DND-41 (cell line): Measurements from ENCODE around the gene VSX2.

Source experiments
- ATAC-seq: fragments of 200-7000 bp; cut with Tn5 transposase; 3 replicates; pipeline ENCODE4 v1.9.1; 2021; ENCODE audit warnings: low read depth; ENCODE audit not compliant: insufficient read depth
- DNase-seq: peaks from one replicate; pipeline ENCODE4 v3.0.0-alpha.2; 2020
- H2AFZ ChIP-seq: 2 replicates; pipeline ENCODE4 v1.6.0; 2012; ENCODE audit warnings: low read depth, low read length
- H3K27ac ChIP-seq: 2 replicates; pipeline ENCODE4 v1.5.1; 2012; ENCODE audit warnings: low read length, inconsistent platforms
- H3K27me3 ChIP-seq: fragments of 200-600 bp; sonication (generic); 2 replicates; pipeline ENCODE4 v1.6.0; 2012; ENCODE audit warnings: low read length, mild to moderate bottlenecking, inconsistent platforms; ENCODE audit not compliant: insufficient read depth, poor library complexity
- H3K36me3 ChIP-seq: 2 replicates; pipeline ENCODE4 v1.5.1; 2012; ENCODE audit warnings: low read length, inconsistent platforms; ENCODE audit not compliant: insufficient read depth
- H3K4me1 ChIP-seq: 2 replicates; pipeline ENCODE4 v1.5.1; 2012; ENCODE audit warnings: mild to moderate bottlenecking, low read length; ENCODE audit not compliant: insufficient read depth
- H3K4me2 ChIP-seq: 2 replicates; pipeline ENCODE4 v1.6.0; 2012; ENCODE audit warnings: mild to moderate bottlenecking, moderate library complexity, low read length, inconsistent platforms; ENCODE audit not compliant: insufficient read depth
- H3K4me3 ChIP-seq, 2 experiments: fragments of 200-600 bp in 1 of 2; shearing (Covaris generic) in 1 of 2; 2 replicates each; pipeline ENCODE4 v1.5.1; 2012 to 2016; ENCODE audit warnings: inconsistent platforms in 2 of 2, low read length in 2 of 2, mild to moderate bottlenecking in 2 of 2, low read depth in 1 of 2, moderate library complexity in 1 of 2
- H3K79me2 ChIP-seq: 2 replicates; pipeline ENCODE4 v1.6.0; 2012; ENCODE audit warnings: low read length, inconsistent platforms; ENCODE audit not compliant: insufficient read depth
- H3K9ac ChIP-seq: 2 replicates; pipeline ENCODE4 v1.6.0; 2012; ENCODE audit warnings: low read depth, mild to moderate bottlenecking, inconsistent platforms, low read length, moderate library complexity
- H3K9me3 ChIP-seq: 2 replicates; pipeline ENCODE4 v1.5.1; 2012; ENCODE audit warnings: low read length, moderate library complexity, mild to moderate bottlenecking, inconsistent platforms; ENCODE audit not compliant: insufficient read depth, severe bottlenecking
- H4K20me1 ChIP-seq: 2 replicates; pipeline ENCODE4 v1.6.0; 2012; ENCODE audit warnings: low read length; ENCODE audit not compliant: insufficient read depth
- CTCF ChIP-seq: IDR thresholded peaks from 2 replicates; pipeline ENCODE4 v1.5.1; 2012; ENCODE audit warnings: borderline replicate concordance, low read length, moderate library complexity, mild to moderate bottlenecking; ENCODE audit not compliant: poor library complexity, severe bottlenecking; ENCODE audit errors: extremely low read depth
- EZH2 ChIP-seq: IDR thresholded peaks from 3 replicates; pipeline ENCODE4 v1.6.1; 2012; ENCODE audit warnings: borderline replicate concordance, low read depth, mild to moderate bottlenecking, moderate library complexity, low read length, inconsistent platforms; ENCODE audit not compliant: severe bottlenecking

The VSX2 gene

GRCh38 chr14:74204491-74204890, 34.8 kb upstream of the VSX2 start:
- ATAC-seq (no peak), DNase-seq (no peak)
- Histone ChIP-seq H3K4me3 (no peak overlapping the region), H4K20me1 (no peaks in the 10 kb centered on the region), H3K36me3 (peaks cover 5% of the 10 kb centered on the region; the same call in 1 of the 2 replicates), H3K27me3 (no peaks in the 10 kb centered on the region), H3K9ac (no peak overlapping the region), H3K4me1 (no peaks in the 10 kb centered on the region), H3K4me2 (no peak overlapping the region), H3K9me3 (no peaks in the 10 kb centered on the region), H2AFZ (no peak overlapping the region), H3K79me2 (no peaks in the 10 kb centered on the region), H3K27ac (no peak overlapping the region)
- TF ChIP-seq CTCF (no peak), EZH2 (no peak)

- DNase-seq (no peak), ATAC-seq (no peak)
Observed at GRCh38 chr14:74205882-74206281, 33.4 kb upstream of the VSX2 start.

GRCh38 chr14:74207943-74208342, 31.3 kb upstream of the VSX2 start:
- Histone ChIP-seq H3K9ac (no peak overlapping the region), H3K4me3 (no peak overlapping the region), H3K27ac (no peak overlapping the region), H3K4me2 (no peak overlapping the region), H3K4me1 (no peaks in the 10 kb centered on the region), H3K79me2 (no peaks in the 10 kb centered on the region), H3K9me3 (no peaks in the 10 kb centered on the region), H3K27me3 (peaks cover 2% of the 10 kb centered on the region), H3K36me3 (no peaks in the 10 kb centered on the region; the same call in 1 of the 2 replicates), H4K20me1 (no peaks in the 10 kb centered on the region), H2AFZ (no peak overlapping the region)
- DNase-seq, result no peak
- ATAC-seq, result no peak
- no peak for TF ChIP-seq EZH2
- peak; percentile 40 for TF ChIP-seq CTCF

More at GRCh38 chr14:74205882-74206281, 33.4 kb upstream of the VSX2 start:
- Histone ChIP-seq H3K4me3 (no peak overlapping the region), H2AFZ (no peak overlapping the region), H3K27ac (no peak overlapping the region), H4K20me1 (no peaks in the 10 kb centered on the region), H3K4me1 (no peaks in the 10 kb centered on the region), H3K9me3 (no peaks in the 10 kb centered on the region), H3K36me3 (no peaks in the 10 kb centered on the region; the same call in 1 of the 2 replicates), H3K4me2 (no peak overlapping the region), H3K79me2 (no peaks in the 10 kb centered on the region), H3K27me3 (no peaks in the 10 kb centered on the region), H3K9ac (no peak overlapping the region)
- TF ChIP-seq EZH2, result no peak
- no peak for TF ChIP-seq CTCF

- H3K4me3 ChIP-seq, result no peak overlapping the region
- no peak overlapping the region for H3K9ac ChIP-seq
- H2AFZ ChIP-seq, result no peak overlapping the region
- H3K79me2 ChIP-seq, result no peaks in the 10 kb centered on the region
- ATAC-seq, result no peak
- H3K9me3 ChIP-seq, result no peaks in the 10 kb centered on the region
- H4K20me1 ChIP-seq, result no peaks in the 10 kb centered on the region
- no peak for TF ChIP-seq CTCF
- no peaks in the 10 kb centered on the region for H3K4me1 ChIP-seq
- H3K4me2 ChIP-seq, result no peak overlapping the region
- no peak for DNase-seq
- H3K27me3 ChIP-seq, result peaks cover 2% of the 10 kb centered on the region
- no peak overlapping the region for H3K27ac ChIP-seq
- H3K36me3 ChIP-seq, result no peaks in the 10 kb centered on the region
Observed at GRCh38 chr14:74208642-74209041, 30.6 kb upstream of the VSX2 start.
